ENCODE results near the gene WASHC4.

DNA sequence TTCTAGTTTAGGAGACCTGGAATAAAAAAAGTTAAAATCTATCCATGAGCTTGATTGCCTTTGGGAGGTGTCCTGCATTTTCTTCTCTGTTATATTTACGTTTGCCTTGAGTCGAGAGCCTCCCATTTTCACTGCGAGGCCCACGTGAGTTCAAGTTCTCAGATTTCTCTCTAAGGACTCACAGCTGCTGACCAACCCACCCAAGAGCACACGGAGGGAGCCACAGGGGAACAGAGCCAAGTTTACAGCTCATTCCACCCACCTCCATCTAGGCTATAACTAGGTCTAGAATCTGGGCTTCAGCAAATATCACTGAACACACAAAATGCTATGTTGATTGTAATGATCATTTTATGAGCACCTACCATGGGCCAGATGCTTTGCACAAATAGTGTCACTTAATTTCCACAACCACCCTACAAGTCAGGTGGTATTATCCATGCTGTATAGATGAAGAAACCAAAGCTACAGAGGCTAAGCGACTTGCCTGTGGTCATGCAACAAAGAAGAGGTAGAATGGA lies 40.0 kb upstream of the WASHC4 start:
- TF ChIP-seq, protein P1, sequence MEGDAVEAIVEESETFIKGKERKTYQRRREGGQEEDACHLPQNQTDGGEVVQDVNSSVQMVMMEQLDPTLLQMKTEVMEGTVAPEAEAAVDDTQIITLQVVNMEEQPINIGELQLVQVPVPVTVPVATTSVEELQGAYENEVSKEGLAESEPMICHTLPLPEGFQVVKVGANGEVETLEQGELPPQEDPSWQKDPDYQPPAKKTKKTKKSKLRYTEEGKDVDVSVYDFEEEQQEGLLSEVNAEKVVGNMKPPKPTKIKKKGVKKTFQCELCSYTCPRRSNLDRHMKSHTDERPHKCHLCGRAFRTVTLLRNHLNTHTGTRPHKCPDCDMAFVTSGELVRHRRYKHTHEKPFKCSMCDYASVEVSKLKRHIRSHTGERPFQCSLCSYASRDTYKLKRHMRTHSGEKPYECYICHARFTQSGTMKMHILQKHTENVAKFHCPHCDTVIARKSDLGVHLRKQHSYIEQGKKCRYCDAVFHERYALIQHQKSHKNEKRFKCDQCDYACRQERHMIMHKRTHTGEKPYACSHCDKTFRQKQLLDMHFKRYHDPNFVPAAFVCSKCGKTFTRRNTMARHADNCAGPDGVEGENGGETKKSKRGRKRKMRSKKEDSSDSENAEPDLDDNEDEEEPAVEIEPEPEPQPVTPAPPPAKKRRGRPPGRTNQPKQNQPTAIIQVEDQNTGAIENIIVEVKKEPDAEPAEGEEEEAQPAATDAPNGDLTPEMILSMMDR (IDR thresholded peaks at IDR 0.05), result no peak
- TF ChIP-seq ZSCAN20 (CRISPR knock-in tag; IDR thresholded peaks at IDR 0.05) (no peak), USF2 (IDR thresholded peaks at IDR 0.05) (no peak), CEBPB (IDR thresholded peaks at IDR 0.05) (no peak)
